ENCODE measurements around the gene MYH15.

The MYH15 gene

GRCh38 chr3:108509263-108509662, 1.1 kb downstream of the MYH15 start:
- DNase-seq: no peak

- no peak for DNase-seq
Observed at GRCh38 chr3:108507902-108508301, 2.5 kb downstream of the MYH15 start.

GRCh38 chr3:108505811-108506210, 4.6 kb downstream of the MYH15 start:
- DNase-seq: no peak

GRCh38 chr3:108503722-108504121, 6.7 kb downstream of the MYH15 start:
- no peak for DNase-seq

GRCh38 chr3:108501535-108501934, 8.9 kb downstream of the MYH15 start:
- no peak for DNase-seq

GRCh38 chr3:108500728-108501127, 9.7 kb downstream of the MYH15 start:
- DNase-seq: no peak

GRCh38 chr3:108497271-108497670, 13.1 kb downstream of the MYH15 start:
- DNase-seq: no peak

- DNase-seq: no peak
Observed at GRCh38 chr3:108495717-108496116, 14.7 kb downstream of the MYH15 start.

GRCh38 chr3:108494906-108495531, 15.4 kb downstream of the MYH15 start:
- no peak for DNase-seq

GRCh38 chr3:108493862-108494261, 16.5 kb downstream of the MYH15 start:
- no peak for DNase-seq

GRCh38 chr3:108491456-108491855, 18.9 kb downstream of the MYH15 start:
- DNase-seq: no peak

GRCh38 chr3:108489776-108490175, 20.6 kb downstream of the MYH15 start:
- DNase-seq: peak; percentile 15

GRCh38 chr3:108488631-108489030, 21.8 kb downstream of the MYH15 start:
- no peak for DNase-seq

GRCh38 chr3:108487439-108487838, 23.0 kb downstream of the MYH15 start:
- no peak for DNase-seq

GRCh38 chr3:108486941-108487340, 23.5 kb downstream of the MYH15 start:
- no peak for DNase-seq

GRCh38 chr3:108486338-108486737, 24.1 kb downstream of the MYH15 start:
- DNase-seq: no peak

GRCh38 chr3:108485146-108485545, 25.2 kb downstream of the MYH15 start:
- DNase-seq: no peak

GRCh38 chr3:108479224-108479623, 31.2 kb downstream of the MYH15 start:
- DNase-seq: no peak

- peak; percentile 41 for DNase-seq
Observed at GRCh38 chr3:108477511-108478147, 32.8 kb downstream of the MYH15 start.

- no peak for DNase-seq
Observed at GRCh38 chr3:108475220-108475782, 35.1 kb downstream of the MYH15 start.

- no peak for DNase-seq
Observed at GRCh38 chr3:108474581-108474980, 35.8 kb downstream of the MYH15 start.

- DNase-seq: no peak
Observed at GRCh38 chr3:108473711-108474110, 36.7 kb downstream of the MYH15 start.

- no peak for DNase-seq
Observed at GRCh38 chr3:108472001-108472591, 38.3 kb downstream of the MYH15 start.

- no peak for DNase-seq
Observed at GRCh38 chr3:108471426-108471825, 39.0 kb downstream of the MYH15 start.
